Upper lobe of right lung (tissue), 1 donor: ENCODE measurements around the gene MYH11. TPM values are rescaled to one million over a fixed set of nuclear protein-coding genes. Genes with fewer than 3 reads are reported as not detected.
A peak's percentile ranks its signal among the peaks of the same experiment; 100 is the strongest.

ENCODE experiments used
- ATAC-seq: fragments of 200-7000 bp; cut with Tn5 transposase; one replicate; pipeline ENCODE4 v1.9.1; 2020; ENCODE audit warnings: mild to moderate bottlenecking, moderate library complexity
- DNase-seq: peaks from one replicate; pipeline ENCODE4 v3.0.0-alpha.2; 2020
- H3K27ac ChIP-seq: fragments of 200-600 bp; one replicate; pipeline ENCODE4 v1.8.0; 2022
- H3K27me3 ChIP-seq: fragments of 200-600 bp; one replicate; pipeline ENCODE4 v1.8.0; 2022; ENCODE audit warnings: mild to moderate bottlenecking
- H3K36me3 ChIP-seq: fragments of 200-600 bp; one replicate; pipeline ENCODE4 v1.8.0; 2022
- H3K4me1 ChIP-seq: fragments of 200-600 bp; one replicate; pipeline ENCODE4 v1.8.0; 2022
- H3K4me3 ChIP-seq: fragments of 200-600 bp; one replicate; pipeline ENCODE4 v1.8.0; 2022; ENCODE audit warnings: mild to moderate bottlenecking
- H3K9me3 ChIP-seq: fragments of 200-600 bp; one replicate; pipeline ENCODE4 v1.8.0; 2022
- CTCF ChIP-seq: fragments of 200-600 bp; IDR thresholded peaks from one replicate; pipeline ENCODE4 v1.8.0; 2022; ENCODE audit warnings: antibody characterized with exemption
- intact Hi-C: fragments of 100-400 bp; cut with DNase I; formaldehyde crosslinking; loops from one replicate; pipeline ENCODE4 v1.11.0; 2022
- total RNA-seq: library from RNA; stranded (reverse); fragmentation: NEBNext Ultra II Directional; extraction: Animal tissue kit (Norgen Biotek cat#: 25700); gene quantifications from one replicate; pipeline ENCODE4 v1.2.1, GENCODE V29; 2021
- donor health status: DM: no; HTN: yes; CAD: no; lungs with severe emphysema.

MYH11 gene
- total RNA-seq, 1 donor from 2014 or later, result 106 TPM

GRCh38 chr16:15773968-15774367 is 82.9 kb downstream of the MYH11 start:
- Histone ChIP-seq H3K36me3 (no peaks in the 10 kb centered on the region), H3K27ac (peak overlapping the region; percentile 17), H3K4me1 (no peaks in the 10 kb centered on the region), H3K4me3 (no peak overlapping the region), H3K27me3 (no peaks in the 10 kb centered on the region), H3K9me3 (no peaks in the 10 kb centered on the region)
- no peak for ATAC-seq
- intact Hi-C loops, result no loop called here
- TF ChIP-seq CTCF, result no peak
- no peak for DNase-seq

DNA sequence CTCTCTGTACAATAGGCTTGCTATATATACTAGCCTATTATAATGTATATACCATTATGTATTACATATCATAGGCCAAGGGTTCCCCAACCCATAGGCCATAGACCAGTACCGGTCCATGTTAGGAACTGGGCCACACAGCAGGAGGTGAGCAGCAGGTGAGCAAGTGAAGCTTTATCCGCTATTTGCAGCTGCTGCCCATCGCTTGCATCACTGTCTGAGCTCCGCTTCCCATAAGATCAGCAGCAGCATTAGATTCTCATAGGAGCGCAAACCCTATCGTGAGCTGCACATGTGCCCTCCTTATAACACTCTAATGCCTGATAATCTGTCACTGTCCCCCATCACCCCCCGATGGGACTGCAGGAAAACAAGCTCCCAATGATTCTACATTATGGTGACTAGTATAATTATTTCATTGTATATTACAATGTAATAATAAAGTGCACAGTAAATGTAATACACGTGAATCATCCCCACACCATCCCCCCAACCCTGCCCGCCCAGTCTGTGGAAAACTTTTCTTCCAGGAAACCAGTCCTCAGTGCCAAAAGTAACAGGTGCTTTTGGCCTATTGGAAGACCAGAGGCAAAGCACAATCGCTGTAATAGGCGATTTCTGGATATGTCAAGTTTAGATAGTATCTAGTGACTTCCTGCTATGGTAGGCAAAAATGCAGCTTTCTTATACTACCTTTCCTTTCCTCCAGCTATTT is 84.1 kb downstream of the MYH11 start:
- peak; percentile 4 for DNase-seq
- H3K27ac ChIP-seq, result no peak overlapping the region
- H3K27me3 ChIP-seq, result no peaks in the 10 kb centered on the region
- H3K36me3 ChIP-seq, result no peaks in the 10 kb centered on the region
- ATAC-seq, result no peak
- no peak overlapping the region for H3K4me3 ChIP-seq
- no peak for TF ChIP-seq CTCF
- no peaks in the 10 kb centered on the region for H3K9me3 ChIP-seq
- no peaks in the 10 kb centered on the region for H3K4me1 ChIP-seq
- intact Hi-C loops, result no loop called here

DNA sequence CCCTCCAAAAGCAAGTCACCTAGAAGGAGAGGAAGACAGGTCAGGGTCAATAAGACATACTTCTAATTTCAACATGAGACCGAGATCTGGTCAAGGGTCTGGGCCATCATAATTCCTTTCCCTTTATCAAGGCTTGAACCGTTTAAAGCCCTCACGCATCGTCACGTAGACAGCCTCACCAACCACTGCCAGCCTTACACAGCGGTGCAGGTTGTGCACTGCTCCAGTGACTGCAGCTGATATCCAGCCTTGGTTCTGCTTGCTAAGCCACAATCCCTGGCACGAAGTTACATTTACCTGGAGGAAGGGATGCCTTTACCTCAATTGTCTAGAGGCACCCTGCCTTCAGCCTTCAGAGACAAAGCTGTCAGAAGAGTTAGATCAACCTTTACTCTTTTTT is 85.1 kb downstream of the MYH11 start:
- Histone ChIP-seq H3K27me3 (no peaks in the 10 kb centered on the region), H3K9me3 (no peaks in the 10 kb centered on the region), H3K27ac (no peak overlapping the region), H3K4me3 (no peak overlapping the region), H3K4me1 (no peaks in the 10 kb centered on the region), H3K36me3 (no peaks in the 10 kb centered on the region)
- TF ChIP-seq CTCF, result no peak
- no peak for ATAC-seq
- no peak for DNase-seq
- intact Hi-C loops, result no loop called here

GRCh38 chr16:15770512-15770911 is 86.3 kb downstream of the MYH11 start:
- intact Hi-C loops, result no loop called here
- H3K27ac ChIP-seq, result no peak overlapping the region
- no peak overlapping the region for H3K4me3 ChIP-seq
- H3K4me1 ChIP-seq, result no peaks in the 10 kb centered on the region
- no peak for TF ChIP-seq CTCF
- DNase-seq (no peak), ATAC-seq (no peak)
- H3K9me3 ChIP-seq, result no peaks in the 10 kb centered on the region
- no peaks in the 10 kb centered on the region for H3K27me3 ChIP-seq
- H3K36me3 ChIP-seq, result no peaks in the 10 kb centered on the region

DNA sequence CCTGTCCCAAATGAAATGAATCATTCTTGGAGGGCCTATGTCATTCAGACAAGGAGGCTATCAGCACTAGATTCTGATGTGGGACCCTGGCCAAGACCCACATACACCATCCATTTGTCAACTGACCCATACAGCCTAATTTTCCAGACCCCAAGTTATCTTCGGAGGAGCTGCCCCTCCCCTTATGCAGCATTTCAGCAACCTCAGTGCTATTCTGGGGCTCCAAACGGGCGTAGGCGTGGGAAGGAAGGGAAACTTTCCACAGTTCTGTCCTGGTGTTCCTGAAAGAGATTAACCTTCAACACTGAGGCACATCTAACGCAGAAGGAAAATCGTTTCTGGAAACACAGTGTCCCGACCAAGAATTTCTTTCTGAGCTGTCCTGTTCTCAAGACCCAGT is 86.7 kb downstream of the MYH11 start:
- H3K4me1 ChIP-seq, result no peaks in the 10 kb centered on the region
- no peak overlapping the region for H3K27ac ChIP-seq

More for the DNA sequence above, 86.7 kb downstream of the MYH11 start:
- no peak for ATAC-seq
- intact Hi-C loops, result no loop called here
- no peak for TF ChIP-seq CTCF
- no peaks in the 10 kb centered on the region for H3K9me3 ChIP-seq
- no peak overlapping the region for H3K4me3 ChIP-seq
- H3K27me3 ChIP-seq, result no peaks in the 10 kb centered on the region
- DNase-seq, result no peak
- no peaks in the 10 kb centered on the region for H3K36me3 ChIP-seq
